GM18907 (cell line): ENCODE data around the gene CTSS.
A peak's percentile ranks its signal among the peaks of the same experiment; 100 is the strongest.
"Not testable (repeated sequence)": the region's sequence is repeated elsewhere in the genome, so short reads cannot be mapped to it uniquely, and the experiment has no call there.

ENCODE experiments used
- ATAC-seq: cut with Tn5 transposase; IDR thresholded peaks from one replicate; pipeline ENCODE4 v1.9.1; 2021; ENCODE audit warnings: mild to moderate bottlenecking, moderate library complexity; ENCODE audit not compliant: unreplicated experiment

Gene CTSS

GRCh38 chr1:150765296-150765976 lies at the start of gene CTSS:
TSS of gene CTSS (minus strand) at chr1:150765778. CDS start at chr1:150764763, 1,015 bp downstream.
- ATAC-seq = peak; percentile 87

- no peak for ATAC-seq
These were observed 47.6 kb upstream of the CTSS start for GRCh38 chr1:150813028-150813707.

- no peak for ATAC-seq
These were observed 45.5 kb upstream of the CTSS start for GRCh38 chr1:150810958-150811659.

GRCh38 chr1:150809651-150810050 lies 44.1 kb upstream of the CTSS start:
- ATAC-seq = no peak

- no peak for ATAC-seq
These were observed 43.3 kb upstream of the CTSS start for GRCh38 chr1:150808846-150809245.

- no peak for ATAC-seq
These were observed 42.5 kb upstream of the CTSS start, which contains the start of gene CTSK for GRCh38 chr1:150808121-150808520. TSS of gene CTSK (minus strand) at chr1:150808260. CDS start at chr1:150806805, 1,455 bp downstream.

GRCh38 chr1:150807249-150808023 lies 41.9 kb upstream of the CTSS start:
- no peak for ATAC-seq

- ATAC-seq = no peak
These were observed 40.3 kb upstream of the CTSS start for GRCh38 chr1:150805899-150806298.

- ATAC-seq = no peak
These were observed 39.1 kb upstream of the CTSS start for GRCh38 chr1:150804671-150805070.

GRCh38 chr1:150799089-150799488 lies 33.5 kb upstream of the CTSS start:
- ATAC-seq = no peak

- ATAC-seq = no peak
These were observed 32.9 kb upstream of the CTSS start for GRCh38 chr1:150798525-150798924.

- no peak for ATAC-seq
These were observed 30.8 kb upstream of the CTSS start for GRCh38 chr1:150796374-150796773.

- not testable (repeated sequence) for ATAC-seq
These were observed 28.2 kb upstream of the CTSS start for GRCh38 chr1:150793778-150794177.

- ATAC-seq = no peak
These were observed 27.6 kb upstream of the CTSS start for GRCh38 chr1:150793221-150793620.

GRCh38 chr1:150791585-150791984 lies 26.0 kb upstream of the CTSS start:
- no peak for ATAC-seq

GRCh38 chr1:150789396-150789795 lies 23.8 kb upstream of the CTSS start:
- ATAC-seq = no peak

GRCh38 chr1:150788946-150789345 lies 23.4 kb upstream of the CTSS start:
- no peak for ATAC-seq

- ATAC-seq = no peak
These were observed 21.9 kb upstream of the CTSS start for GRCh38 chr1:150787455-150787854.

- no peak for ATAC-seq
These were observed 14.9 kb upstream of the CTSS start for GRCh38 chr1:150780510-150780909.

- no peak for ATAC-seq
These were observed 12.8 kb upstream of the CTSS start for GRCh38 chr1:150778409-150778808.

- no peak for ATAC-seq
These were observed 12.0 kb upstream of the CTSS start for GRCh38 chr1:150777544-150777943.
